Liver (tissue), 9 donors: ENCODE measurements around the gene PKIG. TPM values are rescaled to one million over a fixed set of nuclear protein-coding genes. Genes with fewer than 3 reads are reported as not detected.

Source experiments
- DNase-seq: peaks from one replicate; pipeline ENCODE4 v3.0.0-alpha.2; 2017; ENCODE audit warnings: low spot score
- H3K27ac ChIP-seq, 2 donors: one replicate each; pipeline ENCODE4 v1.7.0; 2013; ENCODE audit warnings: inconsistent platforms in 2 of 2, low read length in 2 of 2, control low read depth in 1 of 2, low read depth in 1 of 2, mild to moderate bottlenecking in 1 of 2
- H3K27me3 ChIP-seq, 4 donors: one replicate each; pipeline versions ENCODE4 v1.6.1 to v1.7.0; 2013; ENCODE audit warnings: low read length in 3 of 4, inconsistent platforms in 1 of 4, mild to moderate bottlenecking in 1 of 4, moderate library complexity in 1 of 4; ENCODE audit not compliant: control insufficient read depth in 4 of 4, insufficient read depth in 4 of 4
- H3K36me3 ChIP-seq, 4 donors: one replicate each; pipeline versions ENCODE4 v1.6.1 to v1.7.0; 2013; ENCODE audit warnings: low read length in 3 of 4, mild to moderate bottlenecking in 3 of 4, low read depth in 1 of 4, moderate library complexity in 1 of 4; ENCODE audit not compliant: control insufficient read depth in 4 of 4, insufficient read depth in 3 of 4
- H3K4me1 ChIP-seq, 4 donors: one replicate each; pipeline versions ENCODE4 v1.6.1 to v1.7.0; 2013; ENCODE audit warnings: low read length in 3 of 4, mild to moderate bottlenecking in 3 of 4, moderate library complexity in 1 of 4; ENCODE audit not compliant: control insufficient read depth in 4 of 4, insufficient read depth in 4 of 4
- H3K4me3 ChIP-seq, 3 donors: one replicate each; pipeline versions ENCODE4 v1.6.1 to v1.7.0; 2013; ENCODE audit warnings: low read length in 3 of 3, control low read depth in 1 of 3, low read depth in 1 of 3, mild to moderate bottlenecking in 1 of 3
- H3K9ac ChIP-seq, 2 donors: one replicate each; pipeline ENCODE4 v1.7.0; 2013; ENCODE audit warnings: low read length in 2 of 2, mild to moderate bottlenecking in 2 of 2, moderate library complexity in 2 of 2, control low read depth in 1 of 2, low read depth in 1 of 2
- H3K9me3 ChIP-seq, 4 donors: one replicate each; pipeline versions ENCODE4 v1.6.1 to v1.7.0; 2013; ENCODE audit warnings: low read length in 3 of 4; ENCODE audit not compliant: control insufficient read depth in 4 of 4
- ATF3 ChIP-seq: IDR thresholded peaks from 2 replicates; pipeline ENCODE4 v1.6.1; 2016; ENCODE audit warnings: antibody characterized with exemption
- CTCF ChIP-seq: fragments of 150-350 bp; IDR thresholded peaks from 2 replicates; pipeline ENCODE4 v1.5.1; 2017; ENCODE audit warnings: improper control_type of control experiment, low read depth, low read length; ENCODE audit not compliant: missing input control
- EGR1 ChIP-seq, 2 donors: IDR thresholded peaks; 2 replicates each; pipeline ENCODE4 v1.6.1; 2016 to 2018; ENCODE audit warnings: antibody characterized with exemption in 2 of 2, low read depth in 2 of 2
- FOXA1 ChIP-seq: IDR thresholded peaks from 2 replicates; pipeline ENCODE4 v1.6.1; 2016; ENCODE audit warnings: antibody characterized with exemption
- FOXA2 ChIP-seq: IDR thresholded peaks from 2 replicates; pipeline ENCODE4 v1.6.1; 2016; ENCODE audit warnings: antibody characterized with exemption
- GABPA ChIP-seq, 2 donors: IDR thresholded peaks in 1 of 2; conservative IDR thresholded peaks in 1 of 2; 2 replicates each; pipeline ENCODE4 v1.6.1; 2016; ENCODE audit warnings: antibody characterized with exemption in 2 of 2, mild to moderate bottlenecking in 1 of 2, moderate library complexity in 1 of 2
- HNF4A ChIP-seq, 2 donors: conservative IDR thresholded peaks; 2 replicates each; pipeline ENCODE4 v1.6.1; 2016; ENCODE audit warnings: antibody characterized with exemption in 2 of 2, mild to moderate bottlenecking in 2 of 2
- HNF4G ChIP-seq: IDR thresholded peaks from 2 replicates; pipeline ENCODE4 v1.6.1; 2016; ENCODE audit warnings: antibody characterized with exemption
- JUND ChIP-seq, 2 donors: IDR thresholded peaks; 2 replicates each; pipeline ENCODE4 v1.6.1; 2016; ENCODE audit warnings: antibody characterized with exemption in 2 of 2
- MAX ChIP-seq: IDR thresholded peaks from 2 replicates; pipeline ENCODE4 v1.6.1; 2016; ENCODE audit warnings: antibody characterized with exemption
- NR2F2 ChIP-seq: IDR thresholded peaks from 2 replicates; pipeline ENCODE4 v1.6.1; 2016; ENCODE audit warnings: antibody characterized with exemption
- RAD21 ChIP-seq, 2 donors: IDR thresholded peaks; 2 replicates each; pipeline ENCODE4 v1.6.1; 2016; ENCODE audit warnings: antibody characterized with exemption in 2 of 2, mild to moderate bottlenecking in 2 of 2
- REST ChIP-seq: IDR thresholded peaks from 2 replicates; pipeline ENCODE4 v1.6.1; 2016; ENCODE audit warnings: antibody characterized with exemption, mild to moderate bottlenecking
- RXRA ChIP-seq, 2 donors: IDR thresholded peaks; 2 replicates each; pipeline ENCODE4 v1.6.1; 2017 to 2018; ENCODE audit warnings: antibody characterized with exemption in 2 of 2, mild to moderate bottlenecking in 1 of 2
- SP1 ChIP-seq: IDR thresholded peaks from 2 replicates; pipeline ENCODE4 v1.6.1; 2018; ENCODE audit warnings: antibody characterized with exemption, mild to moderate bottlenecking
- TAF1 ChIP-seq: conservative IDR thresholded peaks from 2 replicates; pipeline ENCODE4 v1.6.1; 2016; ENCODE audit warnings: antibody characterized with exemption, mild to moderate bottlenecking
- YY1 ChIP-seq: IDR thresholded peaks from 2 replicates; pipeline ENCODE4 v1.6.1; 2016; ENCODE audit warnings: antibody characterized with exemption, mild to moderate bottlenecking
- ZBTB33 ChIP-seq: IDR thresholded peaks from 2 replicates; pipeline ENCODE4 v1.6.1; 2016; ENCODE audit warnings: antibody characterized with exemption
- WGBS: extraction: QIAGEN DNeasy Blood & Tissue Kit; methylation state at CpG from one replicate; pipeline ENCODE4 v1.1.7; 2013; 5-methylcytosine and 5-hydroxymethylcytosine counted together
- polyA plus RNA-seq, 2 donors: library from polyadenylated mRNA; stranded (reverse) in 1 of 2; unstranded in 1 of 2; fragments of 200-250 nt in 1 of 2; fragments of >200 nt in 1 of 2; fragmentation: Nextera tagmentation in 1 of 2; extraction: Ambion mirVana in 1 of 2; gene quantifications; one replicate each; pipeline versions ENCODE4 v1.2.1 to v1.2.3, GENCODE V29; 2013 to 2015
- total RNA-seq, 2 donors: library from RNA; depleted of rRNA; stranded (reverse); fragments of >200 nt; gene quantifications; one replicate each; pipeline ENCODE4 v1.2.3, GENCODE V29; 2014
- donor health status: healthy.
- donor health status: healthy.
- donor health status: healthy.
- donor health status: healthy.
- donor health status: healthy.

PKIG gene
- total and polyA plus RNA-seq, 4 donors = 10.6 to 24.3 (median 23.4) TPM

GRCh38 chr20:44600301-44600700 is 17.9 kb downstream of the PKIG start:
- DNase-seq = no peak
- 88% methylated on average over 4 of the region's 4 CpGs for WGBS
- no peak overlapping the region for H3K9ac ChIP-seq
- no peaks in the 10 kb centered on the region for H3K27me3 ChIP-seq
- H3K36me3 ChIP-seq = peaks cover 0 to 1% (median 0%) of the 10 kb centered on the region in 4 donors
- no peak overlapping the region for H3K4me3 ChIP-seq
- TF ChIP-seq REST (no peak), ZBTB33 (no peak), YY1 (no peak), TAF1 (no peak), HNF4G (no peak), ATF3 (no peak), JUND (IDR thresholded peaks at IDR 0.05) (no peak), SP1 (no peak), NR2F2 (no peak), FOXA2 (no peak), CTCF (no peak), FOXA1 (no peak), EGR1 (IDR thresholded peaks at IDR 0.05; ENCODE audit: low read depth in 2 of 2) (no peak), RXRA (IDR thresholded peaks at IDR 0.05) (no peak), RAD21 (IDR thresholded peaks at IDR 0.05) (no peak), GABPA (IDR thresholded peaks at IDR 0.05 in 1 of 2, conservative IDR thresholded peaks at IDR 0.05 in 1 of 2) (no peak), HNF4A (conservative IDR thresholded peaks at IDR 0.05) (no peak), MAX (no peak)
- H3K27ac ChIP-seq = peak overlapping the region; percentile 0 to 51
- peaks cover 7 to 21% (median 12%) of the 10 kb centered on the region in 4 donors for H3K4me1 ChIP-seq
- H3K9me3 ChIP-seq = no peaks in the 10 kb centered on the region
